Testis (tissue), 3 donors: ENCODE data around the gene TERB1. TPM values are rescaled to one million over a fixed set of nuclear protein-coding genes. Genes with fewer than 3 reads are reported as not detected.

ENCODE experiments used
- DNase-seq: peaks from one replicate; pipeline ENCODE4 v3.0.0-alpha.2; 2019
- H3K27ac ChIP-seq, 2 donors: fragments of 200-600 bp; sonication (generic); one replicate each; pipeline ENCODE4 v1.5.1; 2019
- H3K27me3 ChIP-seq: fragments of 200-600 bp; sonication (generic); one replicate; pipeline ENCODE4 v1.5.1; 2019
- H3K36me3 ChIP-seq: fragments of 200-600 bp; sonication (generic); one replicate; pipeline ENCODE4 v1.5.1; 2017; ENCODE audit warnings: low read depth; ENCODE audit errors: missing control alignments
- H3K4me1 ChIP-seq: fragments of 200-600 bp; sonication (generic); one replicate; pipeline ENCODE4 v1.5.1; 2019
- H3K4me3 ChIP-seq, 2 donors: fragments of 200-600 bp; sonication (generic); one replicate each; pipeline ENCODE4 v1.5.1; 2017 to 2019
- H3K9me3 ChIP-seq: fragments of 200-600 bp; sonication (generic); one replicate; pipeline ENCODE4 v1.5.1; 2017
- POLR2A ChIP-seq: fragments of 450-650 bp; IDR thresholded peaks from one replicate; pipeline ENCODE4 v1.6.1; 2017; ENCODE audit warnings: antibody characterized with exemption, mild to moderate bottlenecking, moderate library complexity
- WGBS, 2 donors: methylation state at CpG; one replicate each; pipeline ENCODE4 v1.1.5; 2018; 5-methylcytosine and 5-hydroxymethylcytosine counted together
- intact Hi-C: fragments of 100-400 bp; cut with DNase I; formaldehyde crosslinking; loops from one replicate; pipeline ENCODE4 v1.15.1; 2023; ENCODE audit warnings: low total_unique reads
- polyA plus RNA-seq: library from polyadenylated mRNA; stranded (reverse); fragments of 350-450 nt; fragmentation: Illumina TruSeq; extraction: RNeasy Lipid Tissue Mini Kit (QIAGEN cat#74804); gene quantifications from one replicate; pipeline ENCODE4 v1.2.3, GENCODE V29; 2014; ENCODE audit warnings: low read depth, low replicate concordance; ENCODE audit not compliant: insufficient read depth
- total RNA-seq, 2 donors: library from RNA; depleted of rRNA; stranded (reverse); fragments of >200 nt; gene quantifications; one replicate each; pipeline ENCODE4 v1.2.3, GENCODE V29; 2016
- TF ChIP-seq, protein P1 (sequence below), 3 experiments: fragments of 450-650 bp in 2 of 3; fragments of 200-600 bp in 1 of 3; sonication (generic) in 1 of 3; IDR thresholded peaks; one replicate each; pipeline ENCODE4 v1.5.1; 2016 to 2019; ENCODE audit warnings: antibody characterized with exemption in 3 of 3, mild to moderate bottlenecking in 2 of 3, moderate library complexity in 1 of 3

Gene TERB1
- total and polyA plus RNA-seq, 3 donors from 2014 or later = 12.1 to 30.6 (median 13.3) TPM

DNA sequence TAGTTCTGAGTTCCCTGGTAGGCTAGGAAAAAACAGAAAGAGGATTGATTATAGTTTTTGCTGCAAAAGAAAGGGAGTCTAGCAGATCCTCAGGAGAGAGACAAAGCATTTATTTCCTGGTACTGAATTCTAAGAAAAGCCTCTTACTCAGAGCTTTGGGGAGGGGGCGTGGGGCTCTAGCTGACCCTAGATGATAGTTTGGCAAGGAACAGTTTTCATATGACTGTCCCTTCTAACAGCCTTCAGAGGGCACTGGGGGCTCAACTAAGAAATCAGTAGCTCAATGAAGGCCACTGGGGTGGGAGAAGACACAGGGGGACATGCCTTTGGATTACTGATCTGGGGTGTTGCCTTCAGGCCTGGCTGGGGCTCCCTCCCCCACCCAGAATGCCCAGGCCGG is 46.8 kb upstream of the TERB1 start:
- intact Hi-C loops = no loop called here
- Histone ChIP-seq H3K27me3 (no peaks in the 10 kb centered on the region), H3K27ac (no peak overlapping the region), H3K9me3 (no peaks in the 10 kb centered on the region), H3K36me3 (no peaks in the 10 kb centered on the region), H3K4me1 (no peaks in the 10 kb centered on the region), H3K4me3 (no peak overlapping the region)
- WGBS, 2 donors = 91 to 94% methylated on average over 1 to 2 of the region's 2 CpGs
- no peak for DNase-seq
- TF ChIP-seq POLR2A = no peak
- TF ChIP-seq, protein P1, sequence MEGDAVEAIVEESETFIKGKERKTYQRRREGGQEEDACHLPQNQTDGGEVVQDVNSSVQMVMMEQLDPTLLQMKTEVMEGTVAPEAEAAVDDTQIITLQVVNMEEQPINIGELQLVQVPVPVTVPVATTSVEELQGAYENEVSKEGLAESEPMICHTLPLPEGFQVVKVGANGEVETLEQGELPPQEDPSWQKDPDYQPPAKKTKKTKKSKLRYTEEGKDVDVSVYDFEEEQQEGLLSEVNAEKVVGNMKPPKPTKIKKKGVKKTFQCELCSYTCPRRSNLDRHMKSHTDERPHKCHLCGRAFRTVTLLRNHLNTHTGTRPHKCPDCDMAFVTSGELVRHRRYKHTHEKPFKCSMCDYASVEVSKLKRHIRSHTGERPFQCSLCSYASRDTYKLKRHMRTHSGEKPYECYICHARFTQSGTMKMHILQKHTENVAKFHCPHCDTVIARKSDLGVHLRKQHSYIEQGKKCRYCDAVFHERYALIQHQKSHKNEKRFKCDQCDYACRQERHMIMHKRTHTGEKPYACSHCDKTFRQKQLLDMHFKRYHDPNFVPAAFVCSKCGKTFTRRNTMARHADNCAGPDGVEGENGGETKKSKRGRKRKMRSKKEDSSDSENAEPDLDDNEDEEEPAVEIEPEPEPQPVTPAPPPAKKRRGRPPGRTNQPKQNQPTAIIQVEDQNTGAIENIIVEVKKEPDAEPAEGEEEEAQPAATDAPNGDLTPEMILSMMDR (IDR thresholded peaks at IDR 0.05) = no peak

DNA sequence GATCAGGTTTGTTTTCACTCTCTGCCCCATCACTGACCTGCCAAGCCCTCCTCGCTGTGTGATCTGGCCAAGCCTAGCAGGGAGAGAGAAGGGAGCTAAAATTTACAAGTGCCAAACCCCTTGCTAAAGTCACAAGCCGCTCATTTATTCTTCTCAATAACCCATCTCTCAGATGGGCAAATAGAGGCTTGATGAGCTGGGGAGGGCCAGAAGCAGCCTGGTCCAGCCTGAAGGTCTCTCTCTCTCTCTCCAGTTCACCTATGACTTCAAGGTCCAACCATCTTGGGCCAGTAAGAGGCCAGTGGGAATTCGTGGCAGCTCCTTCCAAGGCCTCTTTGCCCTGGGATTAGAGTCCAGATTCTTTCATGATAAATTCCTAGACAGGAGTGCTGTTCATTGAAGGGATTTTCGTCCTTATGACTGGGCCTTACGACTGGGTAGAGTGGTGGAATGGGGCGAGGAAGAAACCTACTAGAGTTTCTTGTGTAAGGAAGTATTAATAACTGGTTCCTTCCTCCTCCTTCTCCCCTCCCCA is 46.2 kb upstream of the TERB1 start:
- WGBS, 2 donors = 86 to 89% methylated on average over 6 of the region's 6 CpGs
- DNase-seq = no peak
- TF ChIP-seq, protein P1 (IDR thresholded peaks at IDR 0.05) = no peak
- H3K36me3 ChIP-seq = no peaks in the 10 kb centered on the region
- H3K4me3 ChIP-seq = no peak overlapping the region
- H3K27ac ChIP-seq = no peak overlapping the region
- no peaks in the 10 kb centered on the region for H3K9me3 ChIP-seq
- no peaks in the 10 kb centered on the region for H3K27me3 ChIP-seq
- no peaks in the 10 kb centered on the region for H3K4me1 ChIP-seq
- intact Hi-C loops = no loop called here

DNA sequence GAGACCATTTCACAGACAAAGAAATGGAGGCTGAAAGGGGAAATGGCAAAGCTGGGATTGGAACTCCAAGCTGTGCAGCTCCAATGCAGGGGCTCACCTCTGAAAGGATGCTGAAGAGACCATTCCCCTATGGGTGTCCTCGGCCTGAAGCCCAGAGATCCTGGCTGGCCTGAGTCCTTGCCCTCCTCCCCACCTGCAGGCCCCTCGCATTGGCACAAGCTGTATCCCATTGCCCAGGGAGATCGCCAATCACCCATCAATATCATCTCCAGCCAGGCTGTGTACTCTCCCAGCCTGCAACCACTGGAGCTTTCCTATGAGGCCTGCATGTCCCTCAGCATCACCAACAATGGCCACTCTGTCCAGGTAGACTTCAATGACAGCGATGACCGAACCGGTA is 45.4 kb upstream of the TERB1 start:
- WGBS, 2 donors = 96 to 98% methylated on average over 6 of the region's 6 CpGs
- no peaks in the 10 kb centered on the region for H3K9me3 ChIP-seq
- no peaks in the 10 kb centered on the region for H3K4me1 ChIP-seq
- no peaks in the 10 kb centered on the region for H3K36me3 ChIP-seq
- no peak for TF ChIP-seq POLR2A
- TF ChIP-seq, protein P1 (IDR thresholded peaks at IDR 0.05) = no peak
- intact Hi-C loops = no loop called here
- H3K27me3 ChIP-seq = no peaks in the 10 kb centered on the region
- no peak overlapping the region for H3K4me3 ChIP-seq
- DNase-seq = no peak
- no peak overlapping the region for H3K27ac ChIP-seq

DNA sequence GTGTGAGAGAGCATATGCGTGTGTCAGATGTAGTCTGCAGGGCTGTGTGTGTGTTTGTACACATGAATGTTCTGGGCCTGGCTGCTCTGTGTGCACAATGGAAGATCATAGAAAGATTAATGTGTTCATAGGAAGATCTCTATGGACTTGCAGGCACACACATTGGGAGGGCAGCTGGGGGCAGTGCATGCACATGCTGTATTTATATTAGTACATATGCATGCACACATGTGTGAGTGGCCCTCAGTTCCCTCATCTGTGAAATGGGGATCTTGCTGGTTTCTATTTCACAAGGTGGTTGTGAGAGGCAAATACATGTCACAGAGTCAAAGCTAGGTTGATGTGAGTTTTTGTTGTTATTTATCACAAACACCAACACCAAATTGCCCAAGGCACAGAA is 44.9 kb upstream of the TERB1 start:
- DNase-seq = no peak
- Histone ChIP-seq H3K36me3 (no peaks in the 10 kb centered on the region), H3K4me1 (no peaks in the 10 kb centered on the region), H3K4me3 (no peak overlapping the region), H3K27ac (no peak overlapping the region), H3K27me3 (no peaks in the 10 kb centered on the region), H3K9me3 (no peaks in the 10 kb centered on the region)
- intact Hi-C loops = no loop called here
- 85 to 95% methylated on average over 1 of the region's 1 CpG for WGBS, 2 donors
- TF ChIP-seq, protein P1 (IDR thresholded peaks at IDR 0.05) = no peak
- TF ChIP-seq POLR2A = no peak

DNA sequence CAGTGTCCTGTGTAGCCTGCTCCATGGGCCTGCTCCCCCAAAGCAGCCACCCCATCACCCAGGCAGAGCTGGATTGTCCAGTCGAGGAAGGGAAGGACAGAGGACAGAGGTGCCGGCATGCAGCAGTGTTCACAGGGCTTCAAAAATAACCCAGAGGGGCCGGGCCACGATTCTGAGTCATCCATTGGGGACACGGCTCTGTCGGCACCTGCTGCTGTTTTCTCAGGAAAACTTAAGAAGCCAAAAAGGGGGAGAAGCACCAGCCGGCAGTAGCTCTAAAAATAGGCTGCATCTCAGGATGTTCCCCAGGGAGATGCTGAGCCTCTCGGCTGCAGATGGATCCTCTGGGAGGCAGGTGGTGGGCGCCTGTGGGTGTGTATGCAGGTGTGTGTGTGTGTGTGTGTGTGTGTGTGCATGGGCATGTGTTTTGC is 44.4 kb upstream of the TERB1 start:
- Histone ChIP-seq H3K4me1 (no peaks in the 10 kb centered on the region), H3K27ac (no peak overlapping the region), H3K36me3 (no peaks in the 10 kb centered on the region), H3K9me3 (no peaks in the 10 kb centered on the region), H3K27me3 (no peaks in the 10 kb centered on the region), H3K4me3 (no peak overlapping the region)
- 64 to 71% methylated on average over 9 of the region's 9 CpGs for WGBS, 2 donors
- no peak for DNase-seq
- TF ChIP-seq, protein P1 (IDR thresholded peaks at IDR 0.05) = no peak
- TF ChIP-seq POLR2A = no peak
- intact Hi-C loops = no loop called here
